ENCODE results near the gene RPS24.

DNA sequence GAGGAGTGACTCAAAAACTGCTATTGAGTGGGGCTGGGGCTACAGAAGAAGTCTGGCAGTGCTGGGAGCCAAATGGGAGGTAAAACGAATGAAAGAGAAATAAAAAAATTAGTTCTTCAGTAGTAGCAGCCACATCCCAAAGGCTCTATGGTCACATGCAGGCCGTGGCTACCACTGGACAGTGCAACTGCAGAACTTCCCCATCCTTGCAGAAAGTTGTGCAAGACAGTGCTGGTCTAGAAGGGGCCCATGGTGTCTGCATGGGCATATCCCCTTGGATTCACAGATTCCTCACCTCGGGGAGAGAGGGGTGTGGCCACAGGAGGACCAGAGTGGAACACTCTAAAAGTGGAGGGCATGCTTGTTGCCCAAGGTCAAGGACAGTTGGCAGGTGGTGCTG lies 47.6 kb downstream of the RPS24 start:
- TF ChIP-seq, protein P1, sequence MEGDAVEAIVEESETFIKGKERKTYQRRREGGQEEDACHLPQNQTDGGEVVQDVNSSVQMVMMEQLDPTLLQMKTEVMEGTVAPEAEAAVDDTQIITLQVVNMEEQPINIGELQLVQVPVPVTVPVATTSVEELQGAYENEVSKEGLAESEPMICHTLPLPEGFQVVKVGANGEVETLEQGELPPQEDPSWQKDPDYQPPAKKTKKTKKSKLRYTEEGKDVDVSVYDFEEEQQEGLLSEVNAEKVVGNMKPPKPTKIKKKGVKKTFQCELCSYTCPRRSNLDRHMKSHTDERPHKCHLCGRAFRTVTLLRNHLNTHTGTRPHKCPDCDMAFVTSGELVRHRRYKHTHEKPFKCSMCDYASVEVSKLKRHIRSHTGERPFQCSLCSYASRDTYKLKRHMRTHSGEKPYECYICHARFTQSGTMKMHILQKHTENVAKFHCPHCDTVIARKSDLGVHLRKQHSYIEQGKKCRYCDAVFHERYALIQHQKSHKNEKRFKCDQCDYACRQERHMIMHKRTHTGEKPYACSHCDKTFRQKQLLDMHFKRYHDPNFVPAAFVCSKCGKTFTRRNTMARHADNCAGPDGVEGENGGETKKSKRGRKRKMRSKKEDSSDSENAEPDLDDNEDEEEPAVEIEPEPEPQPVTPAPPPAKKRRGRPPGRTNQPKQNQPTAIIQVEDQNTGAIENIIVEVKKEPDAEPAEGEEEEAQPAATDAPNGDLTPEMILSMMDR (IDR thresholded peaks at IDR 0.05; ENCODE audit: low read length): no peak
- TF ChIP-seq EZH2phosphoT487 (IDR thresholded peaks at IDR 0.05; ENCODE audit: low read length): no peak

All from MM.1S (cell line).